Measurements from ENCODE around the gene PLEKHM2.

The PLEKHM2 gene

DNA sequence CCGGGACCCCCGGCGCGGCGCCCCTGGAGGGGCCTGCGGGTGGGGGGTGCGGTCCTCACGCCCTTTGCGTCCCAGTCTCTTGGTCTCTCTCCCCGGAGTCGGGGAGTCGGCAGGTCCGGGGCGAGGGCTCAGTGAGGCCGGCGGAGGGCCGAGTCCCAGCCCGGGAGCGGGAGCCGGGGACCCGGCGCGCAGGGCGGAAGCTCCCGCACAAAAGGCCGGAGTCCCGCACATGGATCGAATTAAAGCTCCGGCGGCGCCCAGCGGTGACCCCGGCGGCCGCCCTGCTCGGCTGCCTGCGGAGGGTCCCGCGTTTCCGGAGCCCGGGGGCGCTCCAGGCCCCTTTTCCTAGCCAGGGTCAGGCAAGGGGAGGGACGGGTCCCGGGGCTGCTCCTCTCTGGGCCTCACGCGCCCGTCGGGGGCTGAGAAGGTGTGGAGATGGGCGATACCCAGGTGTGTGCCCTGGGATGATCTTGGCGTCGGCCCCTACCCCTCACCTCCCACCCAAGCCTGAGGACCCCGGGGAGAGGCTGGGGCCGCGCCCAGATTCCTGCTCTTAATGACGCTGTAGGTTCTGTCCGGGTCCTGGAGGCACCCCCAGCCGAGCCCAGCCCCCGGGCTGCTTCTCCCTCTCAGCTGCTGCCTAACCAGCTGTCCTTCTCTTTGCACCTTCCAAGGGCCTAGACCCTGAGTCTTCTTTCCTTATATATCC lies 75.0 kb downstream of the PLEKHM2 start:
- ATAC-seq = peak; percentile 35
- no peak for TF ChIP-seq ZNF70 (CRISPR knock-in tag; IDR thresholded peaks at IDR 0.05)
- TF ChIP-seq ZNF565 (CRISPR knock-in tag; conservative IDR thresholded peaks at IDR 0.05; ENCODE audit: low read depth) = no peak
- TF ChIP-seq, protein P1, sequence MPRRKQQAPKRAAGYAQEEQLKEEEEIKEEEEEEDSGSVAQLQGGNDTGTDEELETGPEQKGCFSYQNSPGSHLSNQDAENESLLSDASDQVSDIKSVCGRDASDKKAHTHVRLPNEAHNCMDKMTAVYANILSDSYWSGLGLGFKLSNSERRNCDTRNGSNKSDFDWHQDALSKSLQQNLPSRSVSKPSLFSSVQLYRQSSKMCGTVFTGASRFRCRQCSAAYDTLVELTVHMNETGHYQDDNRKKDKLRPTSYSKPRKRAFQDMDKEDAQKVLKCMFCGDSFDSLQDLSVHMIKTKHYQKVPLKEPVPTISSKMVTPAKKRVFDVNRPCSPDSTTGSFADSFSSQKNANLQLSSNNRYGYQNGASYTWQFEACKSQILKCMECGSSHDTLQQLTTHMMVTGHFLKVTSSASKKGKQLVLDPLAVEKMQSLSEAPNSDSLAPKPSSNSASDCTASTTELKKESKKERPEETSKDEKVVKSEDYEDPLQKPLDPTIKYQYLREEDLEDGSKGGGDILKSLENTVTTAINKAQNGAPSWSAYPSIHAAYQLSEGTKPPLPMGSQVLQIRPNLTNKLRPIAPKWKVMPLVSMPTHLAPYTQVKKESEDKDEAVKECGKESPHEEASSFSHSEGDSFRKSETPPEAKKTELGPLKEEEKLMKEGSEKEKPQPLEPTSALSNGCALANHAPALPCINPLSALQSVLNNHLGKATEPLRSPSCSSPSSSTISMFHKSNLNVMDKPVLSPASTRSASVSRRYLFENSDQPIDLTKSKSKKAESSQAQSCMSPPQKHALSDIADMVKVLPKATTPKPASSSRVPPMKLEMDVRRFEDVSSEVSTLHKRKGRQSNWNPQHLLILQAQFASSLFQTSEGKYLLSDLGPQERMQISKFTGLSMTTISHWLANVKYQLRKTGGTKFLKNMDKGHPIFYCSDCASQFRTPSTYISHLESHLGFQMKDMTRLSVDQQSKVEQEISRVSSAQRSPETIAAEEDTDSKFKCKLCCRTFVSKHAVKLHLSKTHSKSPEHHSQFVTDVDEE (CRISPR knock-in tag; IDR thresholded peaks at IDR 0.05) = no peak
- TF ChIP-seq ZC3H10 (CRISPR knock-in tag; IDR thresholded peaks at IDR 0.05) = no peak
- TF ChIP-seq RARB (CRISPR knock-in tag; IDR thresholded peaks at IDR 0.05) = no peak

DNA sequence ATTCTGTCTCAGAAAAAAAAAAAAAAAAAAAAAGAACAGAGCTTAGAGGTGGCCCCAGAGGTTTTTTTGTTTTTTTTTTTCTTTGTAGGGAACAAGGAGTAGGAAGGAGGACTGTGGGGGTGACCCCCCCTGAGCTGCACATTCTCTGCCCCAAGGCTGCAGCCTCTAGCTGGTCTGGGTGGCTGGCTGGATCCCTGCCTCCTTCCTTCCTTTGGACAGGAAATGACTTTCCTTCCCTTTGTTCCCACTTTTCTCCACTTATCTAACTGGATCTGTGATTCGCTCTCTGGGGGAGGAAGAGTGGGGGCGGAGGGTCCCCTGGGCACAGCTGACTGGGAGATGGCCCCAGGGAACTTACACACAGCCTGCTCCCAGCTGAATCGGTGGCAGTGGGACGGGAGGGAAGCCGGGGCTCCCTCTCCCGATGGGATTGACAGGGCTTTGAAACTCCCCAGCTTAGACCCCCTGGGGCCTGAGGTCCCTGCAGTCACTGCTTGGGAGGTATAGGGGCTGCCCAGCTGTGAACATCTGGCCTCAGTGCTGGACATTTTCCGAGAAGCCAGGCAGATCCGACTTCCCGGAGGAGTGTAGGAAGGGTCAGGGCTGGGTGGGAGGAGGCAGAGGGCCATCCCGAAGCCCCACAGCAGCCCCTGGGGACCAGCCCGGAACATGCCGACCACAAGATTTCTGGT lies 76.5 kb downstream of the PLEKHM2 start:
- ATAC-seq = peak; percentile 42
- TF ChIP-seq, protein P2, sequence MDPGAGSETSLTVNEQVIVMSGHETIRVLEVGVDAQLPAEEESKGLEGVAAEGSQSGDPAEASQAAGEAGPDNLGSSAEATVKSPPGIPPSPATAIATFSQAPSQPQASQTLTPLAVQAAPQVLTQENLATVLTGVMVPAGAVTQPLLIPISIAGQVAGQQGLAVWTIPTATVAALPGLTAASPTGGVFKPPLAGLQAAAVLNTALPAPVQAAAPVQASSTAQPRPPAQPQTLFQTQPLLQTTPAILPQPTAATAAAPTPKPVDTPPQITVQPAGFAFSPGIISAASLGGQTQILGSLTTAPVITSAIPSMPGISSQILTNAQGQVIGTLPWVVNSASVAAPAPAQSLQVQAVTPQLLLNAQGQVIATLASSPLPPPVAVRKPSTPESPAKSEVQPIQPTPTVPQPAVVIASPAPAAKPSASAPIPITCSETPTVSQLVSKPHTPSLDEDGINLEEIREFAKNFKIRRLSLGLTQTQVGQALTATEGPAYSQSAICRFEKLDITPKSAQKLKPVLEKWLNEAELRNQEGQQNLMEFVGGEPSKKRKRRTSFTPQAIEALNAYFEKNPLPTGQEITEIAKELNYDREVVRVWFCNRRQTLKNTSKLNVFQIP (CRISPR knock-in tag; IDR thresholded peaks at IDR 0.05; ENCODE audit: borderline replicate concordance, low read depth) = no peak
- TF ChIP-seq TCF4 (CRISPR knock-in tag; IDR thresholded peaks at IDR 0.05; ENCODE audit: borderline replicate concordance) (peak; percentile 16; the same call in 1 of the 2 replicates), ZFP3 (CRISPR knock-in tag; IDR thresholded peaks at IDR 0.05) (no peak), PPARA (CRISPR knock-in tag; IDR thresholded peaks at IDR 0.05; ENCODE audit: borderline replicate concordance) (no peak), ZNF70 (CRISPR knock-in tag; IDR thresholded peaks at IDR 0.05) (no peak)

DNA sequence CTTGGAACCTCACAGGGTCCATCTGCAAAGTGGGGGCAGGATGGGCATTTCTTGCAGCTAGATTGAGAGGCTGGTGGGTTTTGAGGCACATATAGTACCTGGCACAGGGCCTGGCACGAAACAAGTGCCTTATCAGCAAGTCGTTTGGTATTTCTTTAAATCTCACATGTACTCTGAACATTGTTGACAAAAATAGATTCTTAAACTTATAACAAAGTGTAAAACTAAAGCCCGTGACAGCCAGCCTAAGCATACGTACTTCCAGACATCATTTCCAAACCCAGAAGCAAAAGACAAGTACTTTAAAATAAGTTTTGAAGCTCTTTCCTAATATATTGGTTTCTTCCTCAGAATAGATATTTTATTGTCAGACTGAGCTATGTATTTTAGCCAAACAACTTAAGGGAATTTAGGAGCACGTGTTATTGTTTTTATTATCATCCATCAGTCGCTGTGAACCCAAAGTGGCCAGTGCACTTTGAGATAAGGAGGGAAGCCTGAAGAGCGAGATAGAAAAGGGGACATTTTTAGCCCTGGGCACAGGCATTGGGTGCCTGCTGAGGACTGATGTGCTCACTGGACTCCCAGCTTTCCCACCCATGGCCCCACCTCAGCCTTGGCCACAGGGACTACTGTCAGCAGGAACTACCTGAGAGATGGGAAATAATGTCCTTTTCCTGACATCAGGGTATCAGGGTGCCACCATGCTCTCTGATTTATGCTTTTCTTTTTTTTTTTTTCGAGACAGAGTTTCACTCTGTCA lies 77.4 kb downstream of the PLEKHM2 start:
- ATAC-seq = no peak
- TF ChIP-seq ISL1 (CRISPR knock-in tag; IDR thresholded peaks at IDR 0.05) (no peak), TCF4 (CRISPR knock-in tag; IDR thresholded peaks at IDR 0.05; ENCODE audit: borderline replicate concordance) (no peak), ARNTL (CRISPR knock-in tag; IDR thresholded peaks at IDR 0.05; ENCODE audit: borderline replicate concordance, low read depth) (no peak), RARB (CRISPR knock-in tag; IDR thresholded peaks at IDR 0.05) (no peak), TOX (CRISPR knock-in tag; IDR thresholded peaks at IDR 0.05; ENCODE audit: borderline replicate concordance) (no peak), ZFP30 (CRISPR knock-in tag; IDR thresholded peaks at IDR 0.05) (no peak), ZNF8 (CRISPR knock-in tag; IDR thresholded peaks at IDR 0.05) (no peak), ZFP3 (CRISPR knock-in tag; IDR thresholded peaks at IDR 0.05) (no peak), ESRRG (CRISPR knock-in tag; IDR thresholded peaks at IDR 0.05) (no peak), SNAI2 (CRISPR knock-in tag; IDR thresholded peaks at IDR 0.05) (no peak), OSR1 (CRISPR knock-in tag; IDR thresholded peaks at IDR 0.05) (no peak), PPARA (CRISPR knock-in tag; IDR thresholded peaks at IDR 0.05; ENCODE audit: borderline replicate concordance) (no peak), ZNF70 (CRISPR knock-in tag; IDR thresholded peaks at IDR 0.05) (no peak)
- TF ChIP-seq, protein P2 (CRISPR knock-in tag; IDR thresholded peaks at IDR 0.05; ENCODE audit: borderline replicate concordance, low read depth) = no peak
- TF ChIP-seq, protein P3, sequence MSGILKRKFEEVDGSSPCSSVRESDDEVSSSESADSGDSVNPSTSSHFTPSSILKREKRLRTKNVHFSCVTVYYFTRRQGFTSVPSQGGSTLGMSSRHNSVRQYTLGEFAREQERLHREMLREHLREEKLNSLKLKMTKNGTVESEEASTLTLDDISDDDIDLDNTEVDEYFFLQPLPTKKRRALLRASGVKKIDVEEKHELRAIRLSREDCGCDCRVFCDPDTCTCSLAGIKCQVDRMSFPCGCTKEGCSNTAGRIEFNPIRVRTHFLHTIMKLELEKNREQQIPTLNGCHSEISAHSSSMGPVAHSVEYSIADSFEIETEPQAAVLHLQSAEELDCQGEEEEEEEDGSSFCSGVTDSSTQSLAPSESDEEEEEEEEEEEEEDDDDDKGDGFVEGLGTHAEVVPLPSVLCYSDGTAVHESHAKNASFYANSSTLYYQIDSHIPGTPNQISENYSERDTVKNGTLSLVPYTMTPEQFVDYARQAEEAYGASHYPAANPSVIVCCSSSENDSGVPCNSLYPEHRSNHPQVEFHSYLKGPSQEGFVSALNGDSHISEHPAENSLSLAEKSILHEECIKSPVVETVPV (CRISPR knock-in tag; IDR thresholded peaks at IDR 0.05) = no peak
- TF ChIP-seq, protein P1 (CRISPR knock-in tag; IDR thresholded peaks at IDR 0.05) = no peak
